SU-DHL-6 (cell line): Measurements from ENCODE around the gene ART1.

Experiments
- H2AFZ ChIP-seq: fragments of 200-600 bp; sonication (generic); 2 replicates; pipeline ENCODE4 v1.6.1; 2014; ENCODE audit warnings: low read depth, mild to moderate bottlenecking, moderate library complexity, mixed read lengths, antibody characterized with exemption, low read length; ENCODE audit not compliant: severe bottlenecking
- H3F3A ChIP-seq: fragments of 200-600 bp; shearing (Covaris generic); 2 replicates; pipeline ENCODE4 v1.6.0; 2016; ENCODE audit warnings: antibody characterized with exemption, mild to moderate bottlenecking; ENCODE audit not compliant: insufficient read depth
- H3K27ac ChIP-seq: fragments of 200-600 bp; sonication (generic); 2 replicates; pipeline ENCODE4 v1.5.1; 2016; ENCODE audit warnings: low read depth, mild to moderate bottlenecking, low read length, moderate library complexity, mixed read lengths
- H3K27me3 ChIP-seq: fragments of 200-600 bp; sonication (generic), shearing (Covaris generic); 2 replicates; pipeline ENCODE4 v1.6.0; 2014; ENCODE audit warnings: mild to moderate bottlenecking, low read length
- H3K36me3 ChIP-seq: fragments of 200-600 bp; sonication (generic); 2 replicates; pipeline ENCODE4 v1.6.1; 2014; ENCODE audit warnings: mild to moderate bottlenecking, low read length, mixed read lengths
- H3K4me2 ChIP-seq: fragments of 300-600, 200-600 bp; shearing (Covaris generic), sonication (generic); 2 replicates; pipeline ENCODE4 v1.6.0; 2014; ENCODE audit warnings: low read length, low read depth, mild to moderate bottlenecking; ENCODE audit not compliant: poor library complexity, severe bottlenecking
- H3K4me3 ChIP-seq: fragments of 200-600 bp; sonication (generic); 2 replicates; pipeline ENCODE4 v1.5.1; 2014; ENCODE audit warnings: antibody characterized with exemption, low read length, mild to moderate bottlenecking, mixed read lengths; ENCODE audit not compliant: insufficient read depth, poor library complexity, severe bottlenecking
- H3K79me2 ChIP-seq: fragments of 200-600 bp; sonication (generic); 2 replicates; pipeline ENCODE4 v1.6.1; 2014; ENCODE audit warnings: mild to moderate bottlenecking, low read length, moderate library complexity; ENCODE audit not compliant: insufficient read depth
- H3K9ac ChIP-seq: fragments of 200-600 bp; sonication (generic); 2 replicates; pipeline ENCODE4 v1.7.0; 2014; ENCODE audit warnings: mild to moderate bottlenecking, low read length
- H3K9me2 ChIP-seq: fragments of 200-600 bp; sonication (generic); replicated peaks from 2 replicates; pipeline ENCODE4 v1.6.1; 2014; ENCODE audit warnings: low read length; ENCODE audit not compliant: insufficient read depth
- H3K9me3 ChIP-seq: fragments of 200-600 bp; sonication (generic); 2 replicates; pipeline ENCODE4 v1.6.1; 2014; ENCODE audit warnings: low read length, mixed read lengths; ENCODE audit not compliant: insufficient read depth
- H4K20me1 ChIP-seq: fragments of 200-600 bp; sonication (generic); 2 replicates; pipeline ENCODE4 v1.6.1; 2014; ENCODE audit warnings: low read depth, mild to moderate bottlenecking, antibody characterized with exemption, low read length, moderate library complexity, mixed read lengths
- CTCF ChIP-seq: fragments of 200-600 bp; sonication (generic); IDR thresholded peaks from one replicate; pipeline ENCODE4 v1.5.1; 2017; ENCODE audit warnings: antibody characterized with exemption, mild to moderate bottlenecking, low read length, moderate library complexity; ENCODE audit not compliant: insufficient read depth, poor library complexity, severe bottlenecking
- EZH2phosphoT487 ChIP-seq: fragments of 200-600 bp; sonication (generic), shearing (Covaris generic); conservative IDR thresholded peaks from 2 replicates; pipeline ENCODE4 v1.6.1; 2018; ENCODE audit warnings: mild to moderate bottlenecking, antibody characterized with exemption, low read length, moderate library complexity, mixed read lengths

ART1 gene

DNA sequence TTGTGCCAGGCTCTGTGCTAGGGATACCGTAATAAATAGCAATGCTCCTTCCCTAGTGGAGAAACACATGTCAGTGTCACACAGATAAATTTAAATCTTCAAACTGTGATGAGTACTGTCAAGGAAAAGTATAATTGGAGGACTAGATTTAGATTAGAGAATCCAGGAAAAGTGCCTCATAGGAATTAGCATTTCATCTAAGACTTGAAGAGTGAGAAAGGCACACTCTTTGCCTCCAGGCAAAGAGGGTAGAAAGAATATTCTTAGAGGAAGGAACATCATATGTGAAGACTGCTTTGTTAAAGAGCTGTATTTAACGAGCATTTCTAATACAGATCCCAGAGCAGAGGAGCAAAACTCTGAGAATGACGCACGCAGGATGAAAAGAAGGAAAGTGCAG is 34.1 kb upstream of the ART1 start:
- Histone ChIP-seq H2AFZ (no peak overlapping the region), H3K4me3 (no peak overlapping the region), H3K9ac (no peak overlapping the region), H3K79me2 (no peaks in the 10 kb centered on the region), H4K20me1 (no peaks in the 10 kb centered on the region), H3K9me3 (no peaks in the 10 kb centered on the region), H3K4me2 (no peak overlapping the region), H3K27me3 (no peaks in the 10 kb centered on the region), H3K27ac (no peak overlapping the region), H3K36me3 (no peaks in the 10 kb centered on the region), H3F3A (no peaks in the 10 kb centered on the region), H3K9me2 (no peaks in the 10 kb centered on the region)
- TF ChIP-seq EZH2phosphoT487: no peak
- no peak for TF ChIP-seq CTCF

GRCh38 chr11:3611976-3612678 is 32.8 kb upstream of the ART1 start:
- Histone ChIP-seq H3K9me3 (no peaks in the 10 kb centered on the region), H3F3A (no peaks in the 10 kb centered on the region), H3K36me3 (no peaks in the 10 kb centered on the region), H4K20me1 (no peaks in the 10 kb centered on the region), H3K9ac (no peak overlapping the region), H3K27me3 (no peaks in the 10 kb centered on the region), H3K4me2 (no peak overlapping the region), H2AFZ (no peak overlapping the region), H3K79me2 (no peaks in the 10 kb centered on the region), H3K9me2 (no peaks in the 10 kb centered on the region), H3K4me3 (no peak overlapping the region), H3K27ac (no peak overlapping the region)
- TF ChIP-seq CTCF (no peak), EZH2phosphoT487 (no peak)

DNA sequence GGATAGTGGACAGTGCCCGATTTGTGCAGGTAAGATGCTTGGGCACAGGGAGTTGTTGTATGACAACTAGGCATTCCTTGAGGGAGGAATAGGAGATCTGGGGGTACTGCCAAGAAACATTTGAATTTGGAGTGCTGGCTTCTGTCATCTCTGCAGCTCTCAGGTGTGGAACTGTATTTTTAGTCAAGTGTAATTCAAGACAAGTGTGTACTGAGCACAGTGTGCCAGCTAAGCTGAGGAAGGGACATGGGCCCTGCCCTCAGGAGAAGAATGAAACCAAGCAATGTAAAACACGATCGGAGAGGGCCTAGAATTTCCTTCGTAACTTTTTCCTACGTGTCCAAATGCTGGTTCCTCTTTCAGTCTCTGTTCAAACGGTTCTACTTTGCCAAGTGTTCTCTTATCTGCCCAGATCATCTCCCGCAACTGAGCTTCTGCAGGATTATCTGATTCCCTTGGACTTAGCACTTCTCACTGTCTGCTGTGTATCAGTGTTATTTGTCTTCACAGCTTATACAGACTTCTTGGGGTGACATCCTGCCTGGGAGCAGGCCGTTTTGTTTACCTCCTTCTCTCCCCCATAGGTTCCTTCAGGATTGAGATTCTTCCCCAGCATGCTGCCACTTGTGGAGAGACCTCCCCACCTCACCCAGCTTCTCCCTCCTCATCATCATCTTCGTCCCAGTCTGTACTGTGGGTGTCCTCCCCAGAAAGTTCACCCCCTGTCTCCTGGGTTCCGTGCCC is 30.8 kb upstream of the ART1 start:
- H3K79me2 ChIP-seq: no peaks in the 10 kb centered on the region
- no peaks in the 10 kb centered on the region for H3F3A ChIP-seq
- no peak overlapping the region for H3K9ac ChIP-seq
- no peaks in the 10 kb centered on the region for H4K20me1 ChIP-seq
- H3K4me2 ChIP-seq: no peak overlapping the region
- H3K27me3 ChIP-seq: no peaks in the 10 kb centered on the region
- H2AFZ ChIP-seq: no peak overlapping the region
- no peaks in the 10 kb centered on the region for H3K9me3 ChIP-seq
- no peak for TF ChIP-seq CTCF
- TF ChIP-seq EZH2phosphoT487: no peak
- no peaks in the 10 kb centered on the region for H3K9me2 ChIP-seq
- no peaks in the 10 kb centered on the region for H3K36me3 ChIP-seq
- H3K4me3 ChIP-seq: no peak overlapping the region
- no peak overlapping the region for H3K27ac ChIP-seq
